Gastrocnemius medialis (tissue), 4 donors: ENCODE data around the gene POGLUT3.

Source experiments
- CTCF ChIP-seq, 5 experiments: fragments of 450-650 bp in 3 of 5; fragments of 200-600 bp in 2 of 5; sonication (generic) in 2 of 5; IDR thresholded peaks in 4 of 5; conservative IDR thresholded peaks in 1 of 5; 1 replicate in 4 of 5; 2 replicates in 1 of 5; pipeline ENCODE4 v1.5.1; 2016 to 2019; ENCODE audit warnings: antibody characterized with exemption in 5 of 5, mild to moderate bottlenecking in 3 of 5, moderate library complexity in 3 of 5
- POLR2A ChIP-seq, 2 donors: fragments of 450-650 bp; IDR thresholded peaks; one replicate each; pipeline ENCODE4 v1.6.1; 2017; ENCODE audit warnings: antibody characterized with exemption in 2 of 2, mild to moderate bottlenecking in 2 of 2, moderate library complexity in 2 of 2

- TF ChIP-seq CTCF (IDR thresholded peaks at IDR 0.05 in 4 of 5, conservative IDR thresholded peaks at IDR 0.05 in 1 of 5) (no peak), POLR2A (IDR thresholded peaks at IDR 0.05) (no peak)
These were observed 40.3 kb upstream of the POGLUT3 start for GRCh38 chr11:108538502-108538901.
